GM12878 (cell line): ENCODE results near the gene TNFSF4. TPM values are rescaled to one million over a fixed set of nuclear protein-coding genes. Genes with fewer than 3 reads are reported as not detected.

ENCODE experiments used
- ATAC-seq: fragments of 200-7000 bp; cut with Tn5 transposase; 3 replicates; pipeline ENCODE4 v1.9.1; 2020; ENCODE audit warnings: mild to moderate bottlenecking, moderate library complexity
- BruUV-seq: library from RNA; stranded (reverse); fragments of 400-500 nt; replicated peaks from 2 replicates; lab custom pipeline; 2021; lab: Mats Ljungman, UMichigan
- CTCF ChIA-PET: fragments of 300-600 bp; sonication (Branson Sonifier 250); formaldehyde crosslinking; extraction: SDS; loops from one replicate; lab custom pipeline; 2021; ENCODE audit warnings: inconsistent platforms; lab: Yijun Ruan, JAX
- POLR2A ChIA-PET: fragments of 350-600 bp; formaldehyde crosslinking; extraction: SDS; loops from one replicate; lab custom pipeline; 2021; ENCODE audit warnings: inconsistent platforms; lab: Charles Lee
- RAD21 ChIA-PET: fragments of 300-600 bp; sonication (Branson Sonifier 250); formaldehyde crosslinking; loops from one replicate; lab custom pipeline; 2023; ENCODE audit warnings: antibody characterized with exemption; ENCODE audit not compliant: unreplicated experiment; lab: Charles Lee
- SMC1A ChIA-PET: fragments of 300-600 bp; sonication (Branson Sonifier 250); formaldehyde crosslinking; loops from one replicate; lab custom pipeline; 2023; ENCODE audit not compliant: unreplicated experiment, uncharacterized antibody; lab: Charles Lee
- DNase-seq: peaks from one replicate; pipeline ENCODE4 v3.0.0-alpha.2; 2011; ENCODE audit warnings: low read depth, low spot score
- FAIRE-seq: peaks from 3 replicates; lab custom pipeline; 2011; peaks lifted over from hg19 to GRCh38; lab: Jason Lieb, UNC
- H2AFZ ChIP-seq: 2 replicates; pipeline ENCODE4 v1.6.0; 2011; ENCODE audit warnings: low read depth, low read length, control low read depth; ENCODE audit not compliant: control insufficient read depth
- H3K27ac ChIP-seq: 2 replicates; pipeline ENCODE4 v1.5.1; 2011; ENCODE audit warnings: control low read depth; ENCODE audit not compliant: control insufficient read depth, insufficient read depth
- H3K27me3 ChIP-seq, 2 experiments: replicated peaks in 1 of 2; 2 replicates each; pipeline versions ENCODE4 v1.6.0 to v1.6.1; 2011; ENCODE audit warnings: low read length in 1 of 2; ENCODE audit not compliant: control insufficient read depth in 2 of 2, insufficient read depth in 2 of 2
- H3K36me3 ChIP-seq, 2 experiments: 2 replicates each; pipeline ENCODE4 v1.5.1; 2011; ENCODE audit warnings: low read length in 1 of 2; ENCODE audit not compliant: control insufficient read depth in 2 of 2, insufficient read depth in 2 of 2
- H3K4me1 ChIP-seq: 2 replicates; pipeline ENCODE4 v1.6.1; 2011; ENCODE audit warnings: mild to moderate bottlenecking, low read length, moderate library complexity, mixed read lengths; ENCODE audit not compliant: control insufficient read depth, insufficient read depth
- H3K4me2 ChIP-seq: 2 replicates; pipeline ENCODE4 v1.6.0; 2011; ENCODE audit warnings: control low read depth; ENCODE audit not compliant: control insufficient read depth, insufficient read depth
- H3K4me3 ChIP-seq: fragments of 200-600 bp; sonication (generic); 2 replicates; pipeline ENCODE4 v1.5.1; 2016
- H3K79me2 ChIP-seq: 2 replicates; pipeline ENCODE4 v1.6.0; 2011; ENCODE audit warnings: low read length; ENCODE audit not compliant: control insufficient read depth, insufficient read depth
- H3K9ac ChIP-seq: 2 replicates; pipeline ENCODE4 v1.8.0; 2011; ENCODE audit warnings: low read length, control low read depth, mixed read lengths; ENCODE audit not compliant: control insufficient read depth, insufficient read depth
- H3K9me3 ChIP-seq: replicated peaks from 3 replicates; pipeline ENCODE4 v1.5.1; 2011; ENCODE audit warnings: mild to moderate bottlenecking, low read length; ENCODE audit not compliant: control insufficient read depth, insufficient read depth
- H4K20me1 ChIP-seq: 2 replicates; pipeline ENCODE4 v1.6.0; 2011; ENCODE audit not compliant: control insufficient read depth, insufficient read depth
- IRF3 ChIP-seq: fragments of 450-650 bp; IDR thresholded peaks from 2 replicates; pipeline ENCODE4 v1.6.1; 2014; ENCODE audit warnings: mild to moderate bottlenecking
- ZBTB11 ChIP-seq: fragments of 450-650 bp; formaldehyde crosslinking; IDR thresholded peaks from 2 replicates; pipeline ENCODE4 v1.5.0; 2022; ENCODE audit warnings: mild to moderate bottlenecking, missing genetic modification characterization
- ZBTB40 ChIP-seq: fragments of 450-650 bp; IDR thresholded peaks from 2 replicates; pipeline ENCODE4 v1.6.1; 2016; ENCODE audit warnings: mild to moderate bottlenecking, moderate library complexity, borderline replicate concordance
- WGBS: methylation state at CpG from one replicate; pipeline ENCODE4 v1.1.6; 2016; ENCODE audit warnings: low lambda C conversion rate; ENCODE audit not compliant: insufficient replicate concordance, insufficient coverage; ENCODE audit errors: missing lambda C conversion rate; 5-methylcytosine and 5-hydroxymethylcytosine counted together
- in situ Hi-C: fragments of 300-500 bp; cut with MboI; formaldehyde crosslinking; loops from 9 replicates; pipeline ENCODE4 v1.14.3; 2018; ENCODE audit warnings: mixed read lengths
- intact Hi-C: fragments of 100-400 bp; cut with micrococcal nuclease; formaldehyde crosslinking; loops from one replicate; pipeline ENCODE4 v1.14.2; 2022; ENCODE audit not compliant: unreplicated experiment
- polyA plus RNA-seq, 11 experiments: library from polyadenylated mRNA; depleted of rRNA in 4 of 11; unstranded in 6 of 11; stranded (reverse) in 5 of 11; fragments of >200 nt; fragmentation: Nextera tagmentation in 4 of 11; fragmentation: Illumina TruSeq in 1 of 11; extraction: Ambion mirVana in 4 of 11; extraction: Trizol in 1 of 11; gene quantifications; 1 replicate in 1 of 11; 2 replicates in 10 of 11; pipeline versions ENCODE4 v1.2.1 to v1.2.3, GENCODE V29; 2011 to 2016; ENCODE audit warnings: inconsistent platforms in 2 of 11, missing spikeins in 2 of 11, low read depth in 1 of 11
- total RNA-seq, 4 experiments: library from RNA; depleted of rRNA in 3 of 4; stranded (reverse); fragments of >200 nt in 3 of 4; fragmentation: Illumina TruSeq in 1 of 4; extraction: Trizol in 1 of 4; gene quantifications; 2 replicates each; pipeline versions ENCODE4 v1.2.1 to v1.2.3, GENCODE V29; 2013 to 2021

The TNFSF4 gene
- total and polyA plus RNA-seq, 10 of the 15 experiments (the other 5 are each of a cell fraction or from before 2014, with no cell fraction given): 8.1 to 31.0 (median 12.9) TPM

GRCh38 chr1:173239058-173239457 is 31.9 kb upstream of the TNFSF4 start:
- RAD21 ChIA-PET: no interaction called here

GRCh38 chr1:173234899-173235298 is 27.8 kb upstream of the TNFSF4 start:
- ChIA-PET RAD21 (no interaction called here), POLR2A (no interaction called here), CTCF (interaction anchor here (1.3 to 1.6 kb wide), 2 partner anchors 20 to 32 kb away, joined by 3 read pairs; no protein-coding TSS in a partner anchor), SMC1A (interaction anchor here (1.0 to 1.4 kb wide), 5 partner anchors 8 to 14 kb away, joined by 3 read pairs; no protein-coding TSS in a partner anchor)
- H3K36me3 ChIP-seq: no peaks in the 10 kb centered on the region
- no peak overlapping the region for H3K27ac ChIP-seq
- H3K9me3 ChIP-seq: no peaks in the 10 kb centered on the region; the same call in 2 of the 3 replicates
- H3K27me3 ChIP-seq: no peaks in the 10 kb centered on the region
- intact Hi-C loops: no loop called here
- no peaks in the 10 kb centered on the region for H4K20me1 ChIP-seq
- TF ChIP-seq ZBTB11 (CRISPR knock-in tag) (no peak), ZBTB40 (peak; percentile 65; the same call in 1 of the 2 replicates)
- FAIRE-seq (no peak), DNase-seq (no peak), ATAC-seq (no peak)
- H3K4me3 ChIP-seq: no peak overlapping the region
- 51% methylated on average over 4 of the region's 4 CpGs for WGBS
- no peaks in the 10 kb centered on the region for H3K4me1 ChIP-seq
- H3K4me2 ChIP-seq: no peak overlapping the region
- in situ Hi-C loops: no loop called here
- H2AFZ ChIP-seq: no peak overlapping the region
- BruUV-seq: no TSS peak
- H3K79me2 ChIP-seq: no peaks in the 10 kb centered on the region
- H3K9ac ChIP-seq: no peak overlapping the region

More at GRCh38 chr1:173239058-173239457, 31.9 kb upstream of the TNFSF4 start:
- FAIRE-seq (no peak), DNase-seq (no peak), ATAC-seq (no peak)
- Histone ChIP-seq H3K79me2 (no peaks in the 10 kb centered on the region), H3K36me3 (no peaks in the 10 kb centered on the region), H3K4me1 (no peaks in the 10 kb centered on the region; the same call in 1 of the 2 replicates), H3K9me3 (peaks cover 14% of the 10 kb centered on the region), H3K4me3 (no peak overlapping the region), H3K27me3 (no peaks in the 10 kb centered on the region), H3K4me2 (no peak overlapping the region), H4K20me1 (no peaks in the 10 kb centered on the region), H2AFZ (no peak overlapping the region), H3K9ac (no peak overlapping the region), H3K27ac (no peak overlapping the region)
- no TSS peak for BruUV-seq
- CTCF ChIA-PET: no interaction called here
- POLR2A ChIA-PET: no interaction called here
- intact Hi-C loops (no loop called here), in situ Hi-C loops (no loop called here)
- 50% methylated on average over 2 of the region's 2 CpGs for WGBS
- TF ChIP-seq IRF3: no peak
- SMC1A ChIA-PET: no interaction called here
